ENCODE results near the gene KRT83. TPM values are rescaled to one million over a fixed set of nuclear protein-coding genes. Genes with fewer than 3 reads are reported as not detected.

The KRT83 gene
- total RNA-seq, 4 donors from 2014 or later, result not detected

- peaks cover 0 to 4% of the 10 kb centered on the region in 2 donors for H3K27me3 ChIP-seq
- H3K36me3 ChIP-seq, result no peaks in the 10 kb centered on the region
- no peak for DNase-seq (ENCODE audit: low spot score in 2 of 2)
- no peaks in the 10 kb centered on the region for H3K4me1 ChIP-seq
- TF ChIP-seq CTCF (IDR thresholded peaks at IDR 0.05) (no peak), POLR2A (IDR thresholded peaks at IDR 0.05) (no peak), EP300 (IDR thresholded peaks at IDR 0.05) (no peak)
- no peak overlapping the region for H3K4me3 ChIP-seq
- H3K9me3 ChIP-seq, result no peaks in the 10 kb centered on the region
- no peak overlapping the region for H3K27ac ChIP-seq
- WGBS, 2 donors, result 82 to 87% methylated on average over 10 to 11 of the region's 11 CpGs
These were observed 41.0 kb upstream of the KRT83 start for GRCh38 chr12:52362118-52362726.

- TF ChIP-seq POLR2A (IDR thresholded peaks at IDR 0.05) (no peak), CTCF (IDR thresholded peaks at IDR 0.05) (no peak), EP300 (IDR thresholded peaks at IDR 0.05) (no peak)
- 90 to 95% methylated on average over 1 of the region's 1 CpG for WGBS, 2 donors
- Histone ChIP-seq H3K36me3 (no peaks in the 10 kb centered on the region), H3K4me1 (no peaks in the 10 kb centered on the region), H3K9me3 (no peaks in the 10 kb centered on the region), H3K27me3 (peaks cover 0 to 4% of the 10 kb centered on the region in 2 donors), H3K4me3 (no peak overlapping the region), H3K27ac (no peak overlapping the region)
- no peak for DNase-seq (ENCODE audit: low spot score in 2 of 2)
These were observed 40.4 kb upstream of the KRT83 start for GRCh38 chr12:52361553-52361952.

- Histone ChIP-seq H3K27me3 (peaks cover 0 to 4% of the 10 kb centered on the region in 2 donors), H3K9me3 (no peaks in the 10 kb centered on the region), H3K27ac (no peak overlapping the region), H3K36me3 (no peaks in the 10 kb centered on the region), H3K4me1 (no peaks in the 10 kb centered on the region), H3K4me3 (no peak overlapping the region)
- 81 to 84% methylated on average over 12 to 13 of the region's 13 CpGs for WGBS, 2 donors
- TF ChIP-seq EP300 (IDR thresholded peaks at IDR 0.05) (no peak), POLR2A (IDR thresholded peaks at IDR 0.05) (no peak), CTCF (IDR thresholded peaks at IDR 0.05) (no peak)
- DNase-seq (ENCODE audit: low spot score in 2 of 2), result no peak
These were observed 39.6 kb upstream of the KRT83 start for GRCh38 chr12:52360663-52361271.

GRCh38 chr12:52360106-52360662 lies 39.0 kb upstream of the KRT83 start:
- no peak for DNase-seq (ENCODE audit: low spot score in 2 of 2)
- TF ChIP-seq EP300 (IDR thresholded peaks at IDR 0.05) (no peak), POLR2A (IDR thresholded peaks at IDR 0.05) (no peak), CTCF (IDR thresholded peaks at IDR 0.05) (no peak)
- 91 to 94% methylated on average over 7 of the region's 7 CpGs for WGBS, 2 donors

GRCh38 chr12:52359621-52360061 lies 38.4 kb upstream of the KRT83 start:
- H3K9me3 ChIP-seq, result no peaks in the 10 kb centered on the region
- 69 to 82% methylated on average over 5 of the region's 5 CpGs for WGBS, 2 donors
- TF ChIP-seq CTCF (IDR thresholded peaks at IDR 0.05) (no peak), EP300 (IDR thresholded peaks at IDR 0.05) (no peak), POLR2A (IDR thresholded peaks at IDR 0.05) (no peak)
- no peak overlapping the region for H3K27ac ChIP-seq
- no peaks in the 10 kb centered on the region for H3K36me3 ChIP-seq
- no peak for DNase-seq (ENCODE audit: low spot score in 2 of 2)
- H3K4me3 ChIP-seq, result no peak overlapping the region
- H3K27me3 ChIP-seq, result peaks cover 0 to 4% of the 10 kb centered on the region in 2 donors
- H3K4me1 ChIP-seq, result peaks cover 0 to under 1% (median 0%) of the 10 kb centered on the region in 4 donors

More at GRCh38 chr12:52360106-52360662, 39.0 kb upstream of the KRT83 start:
- Histone ChIP-seq H3K27me3 (peaks cover 0 to 4% of the 10 kb centered on the region in 2 donors), H3K9me3 (no peaks in the 10 kb centered on the region), H3K36me3 (no peaks in the 10 kb centered on the region), H3K4me3 (no peak overlapping the region), H3K4me1 (no peaks in the 10 kb centered on the region), H3K27ac (no peak overlapping the region)

Measured in tibial nerve (tissue), 4 donors.